GM08714 (cell line): ENCODE data around the gene SLC16A7.

ENCODE experiments used
- H3K4me3 ChIP-seq: fragments of 200-500 bp; sonication (Bioruptor generic); 2 replicates; pipeline ENCODE4 v1.5.1; 2014; ENCODE audit warnings: mild to moderate bottlenecking, low read length, inconsistent platforms
- ZNF274 ChIP-seq: IDR thresholded peaks from 2 replicates; pipeline ENCODE4 v1.6.1; 2012; ENCODE audit warnings: mild to moderate bottlenecking, low read depth, low read length

The SLC16A7 gene

GRCh38 chr12:59672273-59672672 lies 76.4 kb downstream of the SLC16A7 start:
- no peak for TF ChIP-seq ZNF274
- H3K4me3 ChIP-seq: no peak overlapping the region

GRCh38 chr12:59675461-59675860 lies 79.6 kb downstream of the SLC16A7 start:
- no peak for TF ChIP-seq ZNF274
- H3K4me3 ChIP-seq: no peak overlapping the region

GRCh38 chr12:59677857-59678256 lies 82.0 kb downstream of the SLC16A7 start:
- no peak for TF ChIP-seq ZNF274
- H3K4me3 ChIP-seq: no peak overlapping the region

- TF ChIP-seq ZNF274: no peak
- no peak overlapping the region for H3K4me3 ChIP-seq
Measured at GRCh38 chr12:59678759-59679411, 83.1 kb downstream of the SLC16A7 start.

- no peak overlapping the region for H3K4me3 ChIP-seq
- TF ChIP-seq ZNF274: no peak
Measured at GRCh38 chr12:59689776-59690175, 93.9 kb downstream of the SLC16A7 start.

- TF ChIP-seq ZNF274: no peak
- no peak overlapping the region for H3K4me3 ChIP-seq
Measured at GRCh38 chr12:59695379-59695778, 99.5 kb downstream of the SLC16A7 start.

GRCh38 chr12:59698600-59698999 lies 102.8 kb downstream of the SLC16A7 start:
- no peak for TF ChIP-seq ZNF274
- H3K4me3 ChIP-seq: no peak overlapping the region

GRCh38 chr12:59699421-59700152 lies 103.8 kb downstream of the SLC16A7 start:
- H3K4me3 ChIP-seq: no peak overlapping the region
- TF ChIP-seq ZNF274: no peak

GRCh38 chr12:59700153-59700450 lies 104.3 kb downstream of the SLC16A7 start:
- TF ChIP-seq ZNF274: no peak
- H3K4me3 ChIP-seq: no peak overlapping the region

GRCh38 chr12:59708064-59708463 lies 112.2 kb downstream of the SLC16A7 start:
- no peak overlapping the region for H3K4me3 ChIP-seq
- TF ChIP-seq ZNF274: no peak

GRCh38 chr12:59708484-59708883 lies 112.7 kb downstream of the SLC16A7 start:
- no peak for TF ChIP-seq ZNF274
- no peak overlapping the region for H3K4me3 ChIP-seq

GRCh38 chr12:59710004-59710628 lies 114.3 kb downstream of the SLC16A7 start:
- TF ChIP-seq ZNF274: no peak

GRCh38 chr12:59710964-59711363 lies 115.1 kb downstream of the SLC16A7 start:
- no peak for TF ChIP-seq ZNF274
- H3K4me3 ChIP-seq: no peak overlapping the region

More at GRCh38 chr12:59710004-59710628, 114.3 kb downstream of the SLC16A7 start:
- no peak overlapping the region for H3K4me3 ChIP-seq

GRCh38 chr12:59715434-59715833 lies 119.6 kb downstream of the SLC16A7 start:
- no peak overlapping the region for H3K4me3 ChIP-seq
- TF ChIP-seq ZNF274: no peak

- no peak for TF ChIP-seq ZNF274
- no peak overlapping the region for H3K4me3 ChIP-seq
Measured at GRCh38 chr12:59716043-59716442, 120.2 kb downstream of the SLC16A7 start.
